ENCODE measurements around the gene PERM1. TPM values are rescaled to one million over a fixed set of nuclear protein-coding genes. Genes with fewer than 3 reads are reported as not detected.

Gene PERM1
- total and polyA plus RNA-seq, 2 of the 13 experiments (the other 11 are each of a cell fraction or from before 2014, with no cell fraction given) = 0.04 to 0.29 TPM

DNA sequence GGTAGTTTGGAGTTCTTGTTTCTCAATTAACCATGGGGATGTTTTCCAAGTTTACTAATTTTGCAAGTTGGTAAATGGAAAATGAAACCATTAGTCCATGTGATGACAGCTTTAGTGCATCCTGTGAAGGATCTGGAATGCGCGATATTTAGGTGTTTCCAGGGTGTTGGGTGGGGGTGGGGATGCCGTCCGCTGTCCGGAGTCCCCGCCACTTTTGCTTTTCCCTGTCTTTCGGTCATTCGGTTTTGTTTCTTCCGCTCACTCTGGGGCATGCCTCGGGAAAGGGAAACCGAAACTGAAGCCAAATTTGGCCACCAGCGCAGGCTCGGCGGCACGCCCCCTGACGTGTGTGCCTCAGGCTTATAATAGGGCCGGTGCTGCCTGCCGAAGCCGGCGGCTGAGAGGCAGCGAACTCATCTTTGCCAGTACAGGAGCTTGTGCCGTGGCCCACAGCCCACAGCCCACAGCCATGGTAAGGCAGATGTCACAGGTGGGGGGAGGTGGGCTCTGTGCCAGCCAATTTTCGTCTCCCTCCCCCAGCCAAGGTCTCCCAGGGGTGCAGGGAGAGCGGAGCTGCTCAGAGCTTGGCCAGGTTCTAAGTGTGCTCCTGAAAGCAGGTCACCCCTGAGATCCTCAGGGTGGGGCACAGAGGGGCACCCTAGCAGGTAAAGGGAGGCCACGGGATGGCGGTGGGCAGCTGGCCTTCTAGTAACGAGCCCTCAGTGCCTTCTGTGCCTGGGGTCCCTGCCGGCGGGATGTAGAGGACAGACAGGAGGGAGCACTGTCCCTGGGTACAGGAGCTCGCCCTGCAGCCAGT, 31.4 kb upstream of the PERM1 start, which contains the start of gene ISG15 (continued):
- TF ChIP-seq NFIC (IDR thresholded peaks at IDR 0.05; ENCODE audit: low read length) (no peak), PCBP1 (IDR thresholded peaks at IDR 0.05; ENCODE audit: borderline replicate concordance, low read depth, low read length) (0 out of 2 replicates have a peak, but pooled peaks have one; percentile 48), EP300 (IDR thresholded peaks at IDR 0.05; ENCODE audit: low read depth in 2 of 2, low read length in 2 of 2) (no peak), EP300 (CRISPR knock-in tag; IDR thresholded peaks at IDR 0.05; ENCODE audit: borderline replicate concordance) (0 out of 2 replicates have a peak, but pooled peaks have one; percentile 29), ZNF274 (CRISPR knock-in tag; IDR thresholded peaks at IDR 0.05) (peak; percentile 42; the same call in 1 of the 2 replicates), ZBTB38 (CRISPR knock-in tag; IDR thresholded peaks at IDR 0.05) (peak; percentile 23), ZNF792 (CRISPR knock-in tag; IDR thresholded peaks at IDR 0.05) (no peak), ERF (CRISPR knock-in tag; IDR thresholded peaks at IDR 0.05) (peak; percentile 67), ZNF562 (CRISPR knock-in tag; IDR thresholded peaks at IDR 0.05; ENCODE audit: borderline replicate concordance) (no peak), ZMAT3 (CRISPR knock-in tag; conservative IDR thresholded peaks at IDR 0.05) (peak; percentile 53; the same call in 1 of the 2 replicates), ZNF878 (CRISPR knock-in tag; IDR thresholded peaks at IDR 0.05) (no peak; the same call in 1 of the 2 replicates), PITX1 (CRISPR knock-in tag; IDR thresholded peaks at IDR 0.05) (peak; percentile 44; the same call in 1 of the 2 replicates), NAIF1 (CRISPR knock-in tag; IDR thresholded peaks at IDR 0.05; ENCODE audit: borderline replicate concordance) (no peak), ZNF124 (CRISPR knock-in tag; IDR thresholded peaks at IDR 0.05) (peak; percentile 25; the same call in 1 of the 2 replicates), ELF3 (CRISPR knock-in tag; IDR thresholded peaks at IDR 0.05) (peak; percentile 42), SRF (IDR thresholded peaks at IDR 0.05; ENCODE audit: low read depth, low read length) (peak; percentile 85), KLF16 (CRISPR knock-in tag; IDR thresholded peaks at IDR 0.05) (0 out of 4 replicates have a peak, but pooled peaks of 1 of the 2 experiments have one; percentile 33), YY1 (IDR thresholded peaks at IDR 0.05; ENCODE audit: insufficient read depth, insufficient replicate concordance, low read depth, low read length) (no peak)
- TF ChIP-seq, protein P1, sequence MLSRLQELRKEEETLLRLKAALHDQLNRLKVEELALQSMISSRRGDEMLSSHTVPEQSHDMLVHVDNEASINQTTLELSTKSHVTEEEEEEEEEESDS (CRISPR knock-in tag; IDR thresholded peaks at IDR 0.05; ENCODE audit: borderline replicate concordance) = no peak
- TF ChIP-seq, protein P2, sequence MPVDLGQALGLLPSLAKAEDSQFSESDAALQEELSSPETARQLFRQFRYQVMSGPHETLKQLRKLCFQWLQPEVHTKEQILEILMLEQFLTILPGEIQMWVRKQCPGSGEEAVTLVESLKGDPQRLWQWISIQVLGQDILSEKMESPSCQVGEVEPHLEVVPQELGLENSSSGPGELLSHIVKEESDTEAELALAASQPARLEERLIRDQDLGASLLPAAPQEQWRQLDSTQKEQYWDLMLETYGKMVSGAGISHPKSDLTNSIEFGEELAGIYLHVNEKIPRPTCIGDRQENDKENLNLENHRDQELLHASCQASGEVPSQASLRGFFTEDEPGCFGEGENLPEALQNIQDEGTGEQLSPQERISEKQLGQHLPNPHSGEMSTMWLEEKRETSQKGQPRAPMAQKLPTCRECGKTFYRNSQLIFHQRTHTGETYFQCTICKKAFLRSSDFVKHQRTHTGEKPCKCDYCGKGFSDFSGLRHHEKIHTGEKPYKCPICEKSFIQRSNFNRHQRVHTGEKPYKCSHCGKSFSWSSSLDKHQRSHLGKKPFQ (CRISPR knock-in tag; IDR thresholded peaks at IDR 0.05; ENCODE audit: insufficient replicate concordance) = no peak
- TF ChIP-seq, protein P3, sequence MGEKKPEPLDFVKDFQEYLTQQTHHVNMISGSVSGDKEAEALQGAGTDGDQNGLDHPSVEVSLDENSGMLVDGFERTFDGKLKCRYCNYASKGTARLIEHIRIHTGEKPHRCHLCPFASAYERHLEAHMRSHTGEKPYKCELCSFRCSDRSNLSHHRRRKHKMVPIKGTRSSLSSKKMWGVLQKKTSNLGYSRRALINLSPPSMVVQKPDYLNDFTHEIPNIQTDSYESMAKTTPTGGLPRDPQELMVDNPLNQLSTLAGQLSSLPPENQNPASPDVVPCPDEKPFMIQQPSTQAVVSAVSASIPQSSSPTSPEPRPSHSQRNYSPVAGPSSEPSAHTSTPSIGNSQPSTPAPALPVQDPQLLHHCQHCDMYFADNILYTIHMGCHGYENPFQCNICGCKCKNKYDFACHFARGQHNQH (CRISPR knock-in tag; IDR thresholded peaks at IDR 0.05) = no peak; the same call in 1 of the 2 replicates
- TF ChIP-seq, protein P4, sequence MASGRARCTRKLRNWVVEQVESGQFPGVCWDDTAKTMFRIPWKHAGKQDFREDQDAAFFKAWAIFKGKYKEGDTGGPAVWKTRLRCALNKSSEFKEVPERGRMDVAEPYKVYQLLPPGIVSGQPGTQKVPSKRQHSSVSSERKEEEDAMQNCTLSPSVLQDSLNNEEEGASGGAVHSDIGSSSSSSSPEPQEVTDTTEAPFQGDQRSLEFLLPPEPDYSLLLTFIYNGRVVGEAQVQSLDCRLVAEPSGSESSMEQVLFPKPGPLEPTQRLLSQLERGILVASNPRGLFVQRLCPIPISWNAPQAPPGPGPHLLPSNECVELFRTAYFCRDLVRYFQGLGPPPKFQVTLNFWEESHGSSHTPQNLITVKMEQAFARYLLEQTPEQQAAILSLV (CRISPR knock-in tag; IDR thresholded peaks at IDR 0.05; ENCODE audit: borderline replicate concordance) = no peak; the same call in 1 of the 2 replicates
- TF ChIP-seq, protein P5, sequence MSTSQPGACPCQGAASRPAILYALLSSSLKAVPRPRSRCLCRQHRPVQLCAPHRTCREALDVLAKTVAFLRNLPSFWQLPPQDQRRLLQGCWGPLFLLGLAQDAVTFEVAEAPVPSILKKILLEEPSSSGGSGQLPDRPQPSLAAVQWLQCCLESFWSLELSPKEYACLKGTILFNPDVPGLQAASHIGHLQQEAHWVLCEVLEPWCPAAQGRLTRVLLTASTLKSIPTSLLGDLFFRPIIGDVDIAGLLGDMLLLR (CRISPR knock-in tag; IDR thresholded peaks at IDR 0.05) = peak; percentile 30; the same call in 1 of the 2 replicates
